Mucosa of descending colon (tissue), 3 donors: ENCODE results near the gene LAP3. TPM values are rescaled to one million over a fixed set of nuclear protein-coding genes. Genes with fewer than 3 reads are reported as not detected.

Experiments
- ATAC-seq: fragments of 200-7000 bp; cut with Tn5 transposase; one replicate; pipeline ENCODE4 v1.9.1; 2020; ENCODE audit warnings: mild to moderate bottlenecking, moderate library complexity
- DNase-seq, 3 donors: peaks; one replicate each; pipeline ENCODE4 v3.0.0-alpha.2; 2020
- H3K36me3 ChIP-seq: fragments of 200-600 bp; one replicate; pipeline ENCODE4 v1.8.0; 2021; ENCODE audit warnings: low read depth, mild to moderate bottlenecking
- H3K4me1 ChIP-seq: fragments of 200-600 bp; one replicate; pipeline ENCODE4 v1.8.0; 2021; ENCODE audit warnings: low read depth, mild to moderate bottlenecking
- H3K4me3 ChIP-seq: fragments of 200-600 bp; one replicate; pipeline ENCODE4 v1.8.0; 2021; ENCODE audit warnings: mild to moderate bottlenecking
- H3K9me3 ChIP-seq: fragments of 200-600 bp; one replicate; pipeline ENCODE4 v1.8.0; 2021; ENCODE audit warnings: mild to moderate bottlenecking
- CTCF ChIP-seq: fragments of 200-600 bp; IDR thresholded peaks from one replicate; pipeline ENCODE4 v1.8.0; 2022; ENCODE audit warnings: antibody characterized with exemption, mild to moderate bottlenecking
- intact Hi-C, 2 donors: fragments of 100-400 bp; cut with DNase I in 1 of 2; cut with micrococcal nuclease in 1 of 2; formaldehyde crosslinking; loops; one replicate each; pipeline versions ENCODE4 v1.11.0 to v1.11.1; 2022; cut with DNase I, micrococcal nuclease
- total RNA-seq, 3 donors: library from RNA; stranded (reverse); fragmentation: NEBNext Ultra II Directional in 2 of 3; extraction: Animal tissue kit (Norgen Biotek cat#: 25700) in 2 of 3; gene quantifications; one replicate each; pipeline versions ENCODE4 v1.2.1 to v1.2.4, GENCODE V29; 2021 to 2023
- donor health status: DM: no; HTN: no; CAD: no; lungs with moderate emphysema.
- donor health status: DM: no; HTN: no; CAD: no.
- donor health status: DM: no; HTN: yes; CAD: no.

The LAP3 gene
- total RNA-seq, 3 donors from 2014 or later: 55.6 to 112 (median 66.2) TPM

- Histone ChIP-seq H3K36me3 (peaks cover 21% of the 10 kb centered on the region), H3K9me3 (no peaks in the 10 kb centered on the region), H3K4me1 (no peaks in the 10 kb centered on the region), H3K4me3 (no peak overlapping the region)
- DNase-seq: no peak
- no peak for TF ChIP-seq CTCF
- intact Hi-C loops: no loop called here
- ATAC-seq: no peak
Observed at GRCh38 chr4:17623451-17624001, 46.5 kb downstream of the LAP3 start.

- Histone ChIP-seq H3K36me3 (peaks cover 24% of the 10 kb centered on the region), H3K4me3 (no peak overlapping the region), H3K4me1 (no peaks in the 10 kb centered on the region), H3K9me3 (no peaks in the 10 kb centered on the region)
- intact Hi-C loops: no loop called here
- ATAC-seq: no peak
- DNase-seq: no peak
- TF ChIP-seq CTCF: no peak
Observed at GRCh38 chr4:17624821-17625220, 47.8 kb downstream of the LAP3 start.

GRCh38 chr4:17630228-17630627 is 53.2 kb downstream of the LAP3 start:
- intact Hi-C loops: loop anchor here in 1 of 2 donors (10.0 kb wide), 1 partner anchor 75 kb away; no protein-coding TSS in a partner anchor
- H3K36me3 ChIP-seq: peaks cover 5% of the 10 kb centered on the region
- no peak for TF ChIP-seq CTCF

GRCh38 chr4:17633600-17633999 is 56.6 kb downstream of the LAP3 start:
- H3K36me3 ChIP-seq: peaks cover 2% of the 10 kb centered on the region
- no peaks in the 10 kb centered on the region for H3K4me1 ChIP-seq
- no peak overlapping the region for H3K4me3 ChIP-seq
- TF ChIP-seq CTCF: no peak
- intact Hi-C loops: loop anchor here in 1 of 2 donors (10.0 kb wide), 1 partner anchor 79 kb away; no protein-coding TSS in a partner anchor
- ATAC-seq: no peak
- no peak for DNase-seq
- H3K9me3 ChIP-seq: no peaks in the 10 kb centered on the region

More at GRCh38 chr4:17630228-17630627, 53.2 kb downstream of the LAP3 start:
- Histone ChIP-seq H3K4me3 (no peak overlapping the region), H3K9me3 (no peaks in the 10 kb centered on the region), H3K4me1 (no peaks in the 10 kb centered on the region)
- DNase-seq (no peak), ATAC-seq (no peak)

- no peak for ATAC-seq
- no peak for TF ChIP-seq CTCF
- Histone ChIP-seq H3K4me1 (no peaks in the 10 kb centered on the region), H3K9me3 (no peaks in the 10 kb centered on the region), H3K36me3 (no peaks in the 10 kb centered on the region), H3K4me3 (no peak overlapping the region)
- DNase-seq: no peak
- intact Hi-C loops: loop anchor here (5.0 to 10.0 kb wide), 2 partner anchors 80 to 83 kb away; no protein-coding TSS in a partner anchor
Observed at GRCh38 chr4:17635056-17635455, 58.1 kb downstream of the LAP3 start.
